ENCODE measurements around the gene PDE11A. TPM values are rescaled to one million over a fixed set of nuclear protein-coding genes. Genes with fewer than 3 reads are reported as not detected.

PDE11A gene
- total and polyA plus RNA-seq, 8 donors = 0.28 to 5.0 (median 1.7) TPM

DNA sequence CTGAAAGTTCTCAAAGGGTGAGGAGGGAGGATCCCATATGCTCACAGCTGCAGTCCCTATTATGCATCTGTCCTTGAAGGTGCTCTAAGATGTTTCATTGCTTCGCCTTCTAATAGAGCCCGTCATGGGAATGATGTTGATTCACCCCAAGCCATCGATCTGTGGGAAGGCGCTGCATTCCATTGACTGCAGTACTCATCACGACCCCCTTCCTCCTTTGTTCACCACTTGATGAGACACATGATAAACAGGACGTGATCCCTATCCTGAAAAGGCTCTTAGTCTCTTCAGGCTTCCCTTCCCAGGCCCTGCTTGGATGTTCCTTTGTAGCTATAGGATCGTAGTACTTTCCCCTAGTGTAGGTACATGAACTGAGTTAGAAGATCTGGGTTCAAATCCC is 498.2 kb downstream of the PDE11A start:
- H3K36me3 ChIP-seq = no peaks in the 10 kb centered on the region
- ATAC-seq (no peak), FAIRE-seq (no peak), DNase-seq (no peak)
- TF ChIP-seq, protein P1, sequence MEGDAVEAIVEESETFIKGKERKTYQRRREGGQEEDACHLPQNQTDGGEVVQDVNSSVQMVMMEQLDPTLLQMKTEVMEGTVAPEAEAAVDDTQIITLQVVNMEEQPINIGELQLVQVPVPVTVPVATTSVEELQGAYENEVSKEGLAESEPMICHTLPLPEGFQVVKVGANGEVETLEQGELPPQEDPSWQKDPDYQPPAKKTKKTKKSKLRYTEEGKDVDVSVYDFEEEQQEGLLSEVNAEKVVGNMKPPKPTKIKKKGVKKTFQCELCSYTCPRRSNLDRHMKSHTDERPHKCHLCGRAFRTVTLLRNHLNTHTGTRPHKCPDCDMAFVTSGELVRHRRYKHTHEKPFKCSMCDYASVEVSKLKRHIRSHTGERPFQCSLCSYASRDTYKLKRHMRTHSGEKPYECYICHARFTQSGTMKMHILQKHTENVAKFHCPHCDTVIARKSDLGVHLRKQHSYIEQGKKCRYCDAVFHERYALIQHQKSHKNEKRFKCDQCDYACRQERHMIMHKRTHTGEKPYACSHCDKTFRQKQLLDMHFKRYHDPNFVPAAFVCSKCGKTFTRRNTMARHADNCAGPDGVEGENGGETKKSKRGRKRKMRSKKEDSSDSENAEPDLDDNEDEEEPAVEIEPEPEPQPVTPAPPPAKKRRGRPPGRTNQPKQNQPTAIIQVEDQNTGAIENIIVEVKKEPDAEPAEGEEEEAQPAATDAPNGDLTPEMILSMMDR (IDR thresholded peaks at IDR 0.05) = no peak
- 79 to 83% methylated on average over 7 of the region's 7 CpGs for WGBS, 2 donors
- no peaks in the 10 kb centered on the region for H3K9me3 ChIP-seq
- H3K27me3 ChIP-seq = no peaks in the 10 kb centered on the region
- H3K27ac ChIP-seq = no peak overlapping the region
- intact Hi-C loops (cut with DNase I) = no loop called here
- no peaks in the 10 kb centered on the region for H3K4me1 ChIP-seq
- H3K4me3 ChIP-seq = no peak overlapping the region

Other genes starting within 250 kb of the PDE11A start
- gene RBM45, start 39.7 kb upstream of the PDE11A start, total RNA-seq = 1 to 10 TPM; 5.0 to 8.0 (median 6.0) TPM
- gene RBM45, start 39.7 kb upstream of the PDE11A start, polyA plus RNA-seq = 1 to 10 TPM; 8.4 to 9.4 TPM
- 1 to 10 TPM in 2 of 6 donors, under 1 TPM in 4; 0.58 to 1.2 (median 0.79) TPM for gene OSBPL6, start 121.7 kb upstream of the PDE11A start, total RNA-seq
- 1 to 10 TPM in 1 of 2 donors, under 1 TPM in 1; 0.30 to 1.4 TPM for gene OSBPL6, start 121.7 kb upstream of the PDE11A start, polyA plus RNA-seq

Measured in pancreas (tissue), 10 donors.